Adrenal gland (tissue), 12 donors: Measurements from ENCODE around the gene MIER2. TPM values are rescaled to one million over a fixed set of nuclear protein-coding genes. Genes with fewer than 3 reads are reported as not detected.

Source experiments
- DNase-seq, 7 donors: peaks; one replicate each; pipeline ENCODE4 v3.0.0-alpha.2; 2019 to 2020
- H3K27ac ChIP-seq, 5 donors: fragments of 200-600 bp; sonication (generic) in 4 of 5; 1 replicate in 3 of 5; 2 replicates in 2 of 5; pipeline versions ENCODE4 v1.5.1 to v1.8.0; 2016 to 2020; ENCODE audit warnings: mild to moderate bottlenecking in 1 of 5
- H3K27me3 ChIP-seq: fragments of 200-600 bp; 2 replicates; pipeline ENCODE4 v1.8.0; 2021
- H3K36me3 ChIP-seq, 2 donors: fragments of 200-600 bp; replicated peaks in 1 of 2; 1 replicate in 1 of 2; 2 replicates in 1 of 2; pipeline versions ENCODE4 v1.5.1 to v1.8.0; 2018 to 2022
- H3K4me1 ChIP-seq, 2 donors: fragments of 200-600 bp; replicated peaks in 1 of 2; 1 replicate in 1 of 2; 2 replicates in 1 of 2; pipeline versions ENCODE4 v1.5.1 to v1.8.0; 2018 to 2021
- H3K4me3 ChIP-seq, 4 donors: fragments of 200-600 bp; sonication (generic) in 3 of 4; one replicate each; pipeline ENCODE4 v1.5.1; 2016 to 2018
- H3K9me3 ChIP-seq, 3 donors: fragments of 200-600 bp; sonication (generic) in 1 of 3; replicated peaks in 1 of 3; 1 replicate in 2 of 3; 2 replicates in 1 of 3; pipeline versions ENCODE4 v1.5.1 to v1.8.0; 2016 to 2021
- POLR2A ChIP-seq, 2 donors: fragments of 450-650 bp; IDR thresholded peaks; one replicate each; pipeline ENCODE4 v1.6.1; 2017; ENCODE audit warnings: antibody characterized with exemption in 2 of 2, mild to moderate bottlenecking in 2 of 2, moderate library complexity in 1 of 2
- WGBS, 4 donors: extraction: QIAGEN DNeasy Blood & Tissue Kit in 2 of 4; methylation state at CpG; one replicate each; pipeline versions ENCODE4 v1.1.5 to v1.1.7; 2013 to 2017; 5-methylcytosine and 5-hydroxymethylcytosine counted together
- intact Hi-C, 2 donors: fragments of 100-400 bp; cut with DNase I; formaldehyde crosslinking; loops; one replicate each; pipeline versions ENCODE4 v1.14.1 to v1.15.0; 2022 to 2023
- polyA plus RNA-seq, 3 donors: library from polyadenylated mRNA; stranded (reverse); fragments of 200-250 nt in 2 of 3; fragments of 350-450 nt in 1 of 3; fragmentation: Illumina TruSeq in 1 of 3; extraction: RNeasy Lipid Tissue Mini Kit (QIAGEN cat#74804) in 1 of 3; gene quantifications; one replicate each; pipeline ENCODE4 v1.2.3, GENCODE V29; 2013 to 2014
- total RNA-seq, 9 donors: library from RNA; depleted of rRNA in 4 of 9; stranded (reverse); fragments of >200 nt in 4 of 9; fragments of 120-200 nt in 1 of 9; fragmentation: NEBNext Ultra II Directional in 1 of 9; extraction: Animal tissue kit (Norgen Biotek cat#: 25700) in 1 of 9; gene quantifications; one replicate each; pipeline versions ENCODE4 v1.1.0 to v1.2.4, GENCODE V29; 2013 to 2023
- TF ChIP-seq, protein P1 (sequence below), 6 experiments: fragments of 450-650 bp in 4 of 6; fragments of 200-600 bp in 2 of 6; sonication (generic) in 1 of 6; IDR thresholded peaks; 1 replicate in 5 of 6; 2 replicates in 1 of 6; pipeline versions ENCODE4 v1.5.1 to v1.8.0; 2016 to 2021; ENCODE audit warnings: antibody characterized with exemption in 6 of 6, mild to moderate bottlenecking in 2 of 6, moderate library complexity in 1 of 6
- donor health status: healthy with polysubstance abuse.
- donor health status: Bipolar disorder and iron deficiency.
- donor health status: DM: yes; HTN: yes; CAD: no.
- donor health status: DM: no; HTN: no; CAD: no.
- donor health status: DM: no; HTN: no; CAD: no.
- donor health status: DM: yes; HTN: yes; CAD: no.

The MIER2 gene
- total and polyA plus RNA-seq, 12 donors = 10.8 to 33.9 (median 18.2) TPM

DNA sequence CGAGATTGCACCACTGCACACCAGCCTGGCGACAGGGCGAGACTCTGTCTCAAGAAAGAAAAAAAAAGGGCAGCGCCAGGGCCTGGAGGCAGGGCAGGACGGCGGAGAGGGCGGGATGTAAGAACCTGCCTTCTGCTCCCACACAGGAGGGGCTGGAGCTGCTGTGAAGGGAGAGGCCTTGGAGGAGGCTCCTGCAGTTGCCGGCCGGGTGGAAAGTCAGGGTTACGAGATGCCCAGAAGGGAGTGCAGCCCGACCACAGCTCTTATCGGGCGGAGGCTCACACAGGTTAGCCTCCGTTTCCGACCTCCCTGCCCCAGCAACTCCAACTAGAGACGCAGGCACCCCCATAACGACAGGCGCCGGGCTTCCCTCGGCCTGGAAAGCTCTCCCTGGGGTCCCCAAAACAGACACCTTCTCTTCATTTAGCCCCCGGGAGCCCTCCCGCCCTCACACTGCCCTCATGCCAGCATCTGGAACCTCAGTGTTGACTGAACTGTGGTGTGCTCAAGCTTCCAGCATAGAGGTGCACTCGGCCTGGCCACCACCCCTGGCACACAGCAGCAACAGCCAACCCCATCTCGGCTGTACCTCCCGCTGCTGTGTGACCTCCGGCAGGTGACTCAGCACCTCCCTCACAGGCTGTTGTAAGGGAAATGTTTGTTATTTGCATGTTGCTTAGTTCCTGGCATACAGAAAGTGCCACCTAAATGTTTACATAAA lies 54.8 kb downstream of the MIER2 start:
- intact Hi-C loops = no loop called here
- H3K27ac ChIP-seq = peak overlapping the region in 2 of 5 donors; percentile 30 to 90
- H3K4me3 ChIP-seq = peak overlapping the region in 1 of 4 donors; percentile 66
- peaks cover 21% of the 10 kb centered on the region for H3K27me3 ChIP-seq
- no peaks in the 10 kb centered on the region for H3K9me3 ChIP-seq
- DNase-seq = peak in 5 of 7 donors; percentile 42 to 77 (median 61)
- peaks cover 11 to 12% of the 10 kb centered on the region in 2 donors for H3K4me1 ChIP-seq
- H3K36me3 ChIP-seq = no peaks in the 10 kb centered on the region
- WGBS, 4 donors = 39 to 62% (median 57%) methylated on average over 14 to 26 of the region's 26 CpGs
- TF ChIP-seq POLR2A (IDR thresholded peaks at IDR 0.05) = no peak
- TF ChIP-seq, protein P1, sequence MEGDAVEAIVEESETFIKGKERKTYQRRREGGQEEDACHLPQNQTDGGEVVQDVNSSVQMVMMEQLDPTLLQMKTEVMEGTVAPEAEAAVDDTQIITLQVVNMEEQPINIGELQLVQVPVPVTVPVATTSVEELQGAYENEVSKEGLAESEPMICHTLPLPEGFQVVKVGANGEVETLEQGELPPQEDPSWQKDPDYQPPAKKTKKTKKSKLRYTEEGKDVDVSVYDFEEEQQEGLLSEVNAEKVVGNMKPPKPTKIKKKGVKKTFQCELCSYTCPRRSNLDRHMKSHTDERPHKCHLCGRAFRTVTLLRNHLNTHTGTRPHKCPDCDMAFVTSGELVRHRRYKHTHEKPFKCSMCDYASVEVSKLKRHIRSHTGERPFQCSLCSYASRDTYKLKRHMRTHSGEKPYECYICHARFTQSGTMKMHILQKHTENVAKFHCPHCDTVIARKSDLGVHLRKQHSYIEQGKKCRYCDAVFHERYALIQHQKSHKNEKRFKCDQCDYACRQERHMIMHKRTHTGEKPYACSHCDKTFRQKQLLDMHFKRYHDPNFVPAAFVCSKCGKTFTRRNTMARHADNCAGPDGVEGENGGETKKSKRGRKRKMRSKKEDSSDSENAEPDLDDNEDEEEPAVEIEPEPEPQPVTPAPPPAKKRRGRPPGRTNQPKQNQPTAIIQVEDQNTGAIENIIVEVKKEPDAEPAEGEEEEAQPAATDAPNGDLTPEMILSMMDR (IDR thresholded peaks at IDR 0.05) = no peak

DNA sequence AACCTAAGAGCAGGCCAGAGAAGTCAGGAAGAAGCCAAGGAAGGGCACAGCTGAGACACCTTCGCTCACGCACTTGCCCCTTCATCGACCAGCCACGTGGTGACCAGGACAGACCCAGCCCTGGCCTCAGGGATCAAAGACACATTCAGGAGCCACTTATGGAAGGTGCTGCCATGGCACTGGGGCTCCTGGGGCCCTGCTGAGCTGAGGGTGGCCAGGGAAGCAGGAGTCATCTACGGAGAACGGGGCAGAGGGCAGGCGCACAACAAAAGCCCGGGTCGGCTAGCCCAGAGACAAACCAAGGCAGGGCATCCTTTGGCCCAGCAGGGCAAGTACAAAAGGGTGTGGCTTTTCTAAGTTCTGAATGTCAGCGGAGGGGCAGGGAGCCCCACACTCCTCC lies 55.7 kb downstream of the MIER2 start:
- Histone ChIP-seq H3K27me3 (peaks cover 21% of the 10 kb centered on the region), H3K9me3 (no peaks in the 10 kb centered on the region), H3K27ac (peak overlapping the region in 1 of 5 donors; percentile 90), H3K4me3 (no peak overlapping the region), H3K36me3 (no peaks in the 10 kb centered on the region), H3K4me1 (peaks cover 10 to 11% of the 10 kb centered on the region in 2 donors)
- intact Hi-C loops = no loop called here
- TF ChIP-seq POLR2A (IDR thresholded peaks at IDR 0.05) = no peak
- TF ChIP-seq, protein P1 (IDR thresholded peaks at IDR 0.05) = no peak
- peak in 1 of 7 donors; percentile 22 for DNase-seq
- 89 to 95% (median 92%) methylated on average over 4 to 10 of the region's 10 CpGs for WGBS, 4 donors

DNA sequence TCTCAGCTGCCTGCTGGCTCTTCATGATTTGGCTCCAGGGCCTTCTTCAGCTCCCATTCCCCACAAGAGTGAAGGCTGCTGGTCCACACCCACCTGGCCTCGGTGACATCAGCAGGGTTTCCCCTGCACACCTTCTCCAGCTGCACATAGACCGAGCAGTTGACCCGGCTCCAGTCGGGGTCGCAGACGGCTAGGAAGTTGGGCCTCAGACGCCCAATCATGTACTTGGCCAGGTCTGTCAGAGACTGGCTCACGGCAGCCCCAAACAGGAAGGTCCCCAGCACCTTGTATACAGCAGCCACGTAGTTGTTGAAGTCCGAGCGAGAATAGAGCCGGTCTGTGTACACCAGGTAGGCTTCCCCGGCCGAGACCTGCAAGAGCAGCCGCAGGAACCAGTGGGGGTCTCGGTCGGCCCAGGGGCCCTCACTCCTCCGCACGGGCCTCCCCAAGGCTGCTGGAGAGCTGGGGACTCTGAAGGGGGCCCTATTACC lies 57.2 kb downstream of the MIER2 start:
- TF ChIP-seq, protein P1 (IDR thresholded peaks at IDR 0.05) = no peak
- no peak for TF ChIP-seq POLR2A (IDR thresholded peaks at IDR 0.05)

DNA sequence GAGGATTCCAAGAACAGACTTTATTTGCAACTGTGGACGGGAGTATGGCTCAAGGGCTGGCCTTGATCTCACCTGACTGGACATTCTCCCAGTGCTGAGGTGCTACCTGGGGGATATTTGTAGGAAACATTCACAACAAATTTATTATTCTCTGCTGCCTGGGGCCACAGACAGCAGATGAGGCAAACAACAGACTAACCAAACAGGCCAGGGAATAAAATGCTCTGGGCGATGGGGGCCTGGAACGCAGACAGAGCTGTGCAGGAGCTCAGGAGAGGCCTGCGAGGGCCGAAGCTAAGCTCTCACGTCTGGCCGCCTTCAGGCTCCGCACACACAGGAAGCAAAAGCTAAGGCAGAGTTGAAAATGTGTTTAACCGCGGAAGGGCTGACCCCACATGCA lies 61.2 kb downstream of the MIER2 start:
- Histone ChIP-seq H3K36me3 (no peaks in the 10 kb centered on the region), H3K9me3 (no peaks in the 10 kb centered on the region), H3K4me3 (no peak overlapping the region), H3K27me3 (no peaks in the 10 kb centered on the region), H3K4me1 (no peaks in the 10 kb centered on the region), H3K27ac (no peak overlapping the region)
- TF ChIP-seq, protein P1 (IDR thresholded peaks at IDR 0.05) = no peak
- no peak for TF ChIP-seq POLR2A (IDR thresholded peaks at IDR 0.05)
- WGBS, 4 donors = 84 to 95% (median 88%) methylated on average over 10 of the region's 10 CpGs
- intact Hi-C loops = no loop called here
- no peak for DNase-seq

More for the DNA sequence above, 57.2 kb downstream of the MIER2 start:
- H3K27ac ChIP-seq = no peak overlapping the region
- peaks cover 10 to 11% of the 10 kb centered on the region in 2 donors for H3K4me1 ChIP-seq
- peak in 1 of 7 donors; percentile 17 for DNase-seq
- no peaks in the 10 kb centered on the region for H3K36me3 ChIP-seq
- H3K4me3 ChIP-seq = no peak overlapping the region
- 91 to 92% (median 91%) methylated on average over 7 to 19 of the region's 19 CpGs for WGBS, 4 donors
- H3K9me3 ChIP-seq = no peaks in the 10 kb centered on the region
- peaks cover 12% of the 10 kb centered on the region for H3K27me3 ChIP-seq
- intact Hi-C loops = no loop called here
